ENCODE measurements around the gene SLC25A23.

- no peak for TF ChIP-seq CTCF (IDR thresholded peaks at IDR 0.05)
- no peak for TF ChIP-seq ZFX (IDR thresholded peaks at IDR 0.05; ENCODE audit: borderline replicate concordance)
Observed at GRCh38 chr19:6491802-6492592, 32.4 kb upstream of the SLC25A23 start.
